ENCODE data around the gene UPF3A. TPM values are rescaled to one million over a fixed set of nuclear protein-coding genes. Genes with fewer than 3 reads are reported as not detected.

UPF3A gene
- total and polyA plus RNA-seq, 10 of the 15 experiments (the other 5 are each of a cell fraction or from before 2014, with no cell fraction given): 18.6 to 61.5 (median 43.3) TPM

DNA sequence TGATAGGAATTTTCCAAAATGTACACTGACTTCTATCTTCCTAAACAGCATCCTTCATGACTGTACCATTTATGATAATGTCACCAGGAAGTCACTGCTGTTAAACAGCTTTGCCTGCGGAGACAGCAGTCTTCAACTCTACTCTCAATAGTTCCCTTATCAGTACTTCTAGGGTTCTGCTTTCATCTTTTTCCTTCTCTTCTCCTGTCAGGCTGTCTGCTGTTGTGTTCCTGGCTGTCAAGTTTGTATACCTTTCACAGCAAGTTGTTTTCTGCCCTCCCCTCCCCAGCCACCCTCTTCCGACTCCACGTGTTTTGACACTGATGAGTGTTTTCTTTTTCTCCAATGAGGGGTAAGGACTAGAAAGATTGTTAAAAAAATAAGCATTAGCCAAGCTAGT lies 2.2 kb downstream of the UPF3A start:
- no peak for ATAC-seq
- POLR2A ChIA-PET: interaction anchor here (0.9 kb wide), 1 partner anchor 35 kb away, joined by 3 read pairs; no protein-coding TSS in a partner anchor
- peaks cover 6% of the 10 kb centered on the region for H3K4me1 ChIP-seq (ENCODE audit: control insufficient read depth, insufficient read depth, low read length)
- no TSS peak for BruUV-seq (replicated peaks)
- no peak overlapping the region for H3K9ac ChIP-seq (ENCODE audit: control insufficient read depth, insufficient read depth, low read length)
- WGBS (ENCODE audit: insufficient coverage, insufficient replicate concordance, low lambda C conversion rate, missing lambda C conversion rate): 100% methylated on average over 3 of the region's 3 CpGs
- no peaks in the 10 kb centered on the region for H3K27me3 ChIP-seq (replicated peaks in 1 of 2; ENCODE audit: control insufficient read depth in 2 of 2, insufficient read depth in 2 of 2, low read length in 1 of 2)
- peaks cover 29% of the 10 kb centered on the region for H3K79me2 ChIP-seq (ENCODE audit: control insufficient read depth, insufficient read depth, low read length)
- RAD21 ChIA-PET (ENCODE audit: unreplicated experiment): no interaction called here
- no peak for DNase-seq (ENCODE audit: low read depth, low spot score)
- H2AFZ ChIP-seq (ENCODE audit: control insufficient read depth, low read depth, low read length): no peak overlapping the region
- CTCF ChIA-PET: interaction anchor here (1.1 kb wide), 1 partner anchor 57 kb away, joined by 4 read pairs; no protein-coding TSS in a partner anchor
- peaks cover 4 to 11% of the 10 kb centered on the region in 2 experiments for H3K36me3 ChIP-seq (ENCODE audit: control insufficient read depth in 2 of 2, insufficient read depth in 2 of 2, low read length in 1 of 2)
- in situ Hi-C loops (cut with MboI): no loop called here
- H3K27ac ChIP-seq (ENCODE audit: control insufficient read depth, insufficient read depth): no peak overlapping the region
- no peak for FAIRE-seq
- H3K9me3 ChIP-seq (replicated peaks; ENCODE audit: control insufficient read depth, insufficient read depth, low read length): no peaks in the 10 kb centered on the region
- H4K20me1 ChIP-seq (ENCODE audit: control insufficient read depth, insufficient read depth): no peaks in the 10 kb centered on the region
- no peak for TF ChIP-seq CREM (IDR thresholded peaks at IDR 0.05; ENCODE audit: low read depth)
- TF ChIP-seq BRCA1 (IDR thresholded peaks at IDR 0.05; ENCODE audit: low read depth, low read length): no peak
- TF ChIP-seq, protein P1, sequence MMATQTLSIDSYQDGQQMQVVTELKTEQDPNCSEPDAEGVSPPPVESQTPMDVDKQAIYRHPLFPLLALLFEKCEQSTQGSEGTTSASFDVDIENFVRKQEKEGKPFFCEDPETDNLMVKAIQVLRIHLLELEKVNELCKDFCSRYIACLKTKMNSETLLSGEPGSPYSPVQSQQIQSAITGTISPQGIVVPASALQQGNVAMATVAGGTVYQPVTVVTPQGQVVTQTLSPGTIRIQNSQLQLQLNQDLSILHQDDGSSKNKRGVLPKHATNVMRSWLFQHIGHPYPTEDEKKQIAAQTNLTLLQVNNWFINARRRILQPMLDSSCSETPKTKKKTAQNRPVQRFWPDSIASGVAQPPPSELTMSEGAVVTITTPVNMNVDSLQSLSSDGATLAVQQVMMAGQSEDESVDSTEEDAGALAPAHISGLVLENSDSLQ (IDR thresholded peaks at IDR 0.05): no peak
- TF ChIP-seq EED (IDR thresholded peaks at IDR 0.05; ENCODE audit: low read depth): no peak
- SMC1A ChIA-PET (ENCODE audit: uncharacterized antibody, unreplicated experiment): interaction anchor here (1.0 to 1.8 kb wide), 4 partner anchors 28 to 57 kb away, joined by 3 to 5 read pairs (median 4); no protein-coding TSS in a partner anchor
- peak overlapping the region; percentile 66 for H3K4me2 ChIP-seq (ENCODE audit: control insufficient read depth, insufficient read depth)
- intact Hi-C loops (cut with micrococcal nuclease; ENCODE audit: unreplicated experiment): no loop called here
- peak overlapping the region; percentile 39; the same call in 1 of the 2 replicates for H3K4me3 ChIP-seq

DNA sequence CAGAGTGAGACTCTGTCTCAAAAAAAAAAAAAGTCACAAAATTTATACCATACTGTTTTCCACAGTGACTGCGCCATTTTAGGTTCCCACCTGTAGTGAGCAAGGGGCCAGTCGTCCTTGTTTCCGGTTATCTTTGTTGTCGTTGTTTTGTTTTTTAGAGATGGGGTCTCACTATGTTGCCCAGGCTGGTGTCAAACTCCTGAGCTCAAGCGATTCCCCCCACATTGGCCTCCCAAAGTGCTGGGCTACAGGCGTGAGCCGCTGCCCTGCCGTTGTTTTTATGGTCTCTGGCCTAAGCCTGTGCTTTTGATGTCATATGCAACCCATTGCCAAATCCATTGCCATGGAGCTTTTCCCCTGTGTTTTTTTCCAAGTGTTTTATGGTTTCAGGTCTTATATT lies 3.3 kb downstream of the UPF3A start:
- H3K36me3 ChIP-seq (ENCODE audit: control insufficient read depth in 2 of 2, insufficient read depth in 2 of 2, low read length in 1 of 2): peaks cover 4 to 9% of the 10 kb centered on the region in 2 experiments
- no peak for FAIRE-seq
- no peak for TF ChIP-seq ZNF207 (IDR thresholded peaks at IDR 0.05; ENCODE audit: borderline replicate concordance)
- TF ChIP-seq YY1 (IDR thresholded peaks at IDR 0.05; ENCODE audit: low read depth, low read length): no peak
- TF ChIP-seq MXI1 (IDR thresholded peaks at IDR 0.05; ENCODE audit: low read depth, low read length): no peak
- TF ChIP-seq, protein P2, sequence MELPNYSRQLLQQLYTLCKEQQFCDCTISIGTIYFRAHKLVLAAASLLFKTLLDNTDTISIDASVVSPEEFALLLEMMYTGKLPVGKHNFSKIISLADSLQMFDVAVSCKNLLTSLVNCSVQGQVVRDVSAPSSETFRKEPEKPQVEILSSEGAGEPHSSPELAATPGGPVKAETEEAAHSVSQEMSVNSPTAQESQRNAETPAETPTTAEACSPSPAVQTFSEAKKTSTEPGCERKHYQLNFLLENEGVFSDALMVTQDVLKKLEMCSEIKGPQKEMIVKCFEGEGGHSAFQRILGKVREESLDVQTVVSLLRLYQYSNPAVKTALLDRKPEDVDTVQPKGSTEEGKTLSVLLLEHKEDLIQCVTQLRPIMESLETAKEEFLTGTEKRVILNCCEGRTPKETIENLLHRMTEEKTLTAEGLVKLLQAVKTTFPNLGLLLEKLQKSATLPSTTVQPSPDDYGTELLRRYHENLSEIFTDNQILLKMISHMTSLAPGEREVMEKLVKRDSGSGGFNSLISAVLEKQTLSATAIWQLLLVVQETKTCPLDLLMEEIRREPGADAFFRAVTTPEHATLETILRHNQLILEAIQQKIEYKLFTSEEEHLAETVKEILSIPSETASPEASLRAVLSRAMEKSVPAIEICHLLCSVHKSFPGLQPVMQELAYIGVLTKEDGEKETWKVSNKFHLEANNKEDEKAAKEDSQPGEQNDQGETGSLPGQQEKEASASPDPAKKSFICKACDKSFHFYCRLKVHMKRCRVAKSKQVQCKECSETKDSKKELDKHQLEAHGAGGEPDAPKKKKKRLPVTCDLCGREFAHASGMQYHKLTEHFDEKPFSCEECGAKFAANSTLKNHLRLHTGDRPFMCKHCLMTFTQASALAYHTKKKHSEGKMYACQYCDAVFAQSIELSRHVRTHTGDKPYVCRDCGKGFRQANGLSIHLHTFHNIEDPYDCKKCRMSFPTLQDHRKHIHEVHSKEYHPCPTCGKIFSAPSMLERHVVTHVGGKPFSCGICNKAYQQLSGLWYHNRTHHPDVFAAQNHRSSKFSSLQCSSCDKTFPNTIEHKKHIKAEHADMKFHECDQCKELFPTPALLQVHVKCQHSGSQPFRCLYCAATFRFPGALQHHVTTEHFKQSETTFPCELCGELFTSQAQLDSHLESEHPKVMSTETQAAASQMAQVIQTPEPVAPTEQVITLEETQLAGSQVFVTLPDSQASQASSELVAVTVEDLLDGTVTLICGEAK (IDR thresholded peaks at IDR 0.05; ENCODE audit: borderline replicate concordance): no peak
- no peak for TF ChIP-seq CHD1 (IDR thresholded peaks at IDR 0.05; ENCODE audit: low read depth, low read length)
- TF ChIP-seq RBBP5 (conservative IDR thresholded peaks at IDR 0.05): no peak
- no peak for TF ChIP-seq CBX5 (IDR thresholded peaks at IDR 0.05; ENCODE audit: low read depth)

More for the DNA sequence above, 3.3 kb downstream of the UPF3A start:
- Histone ChIP-seq H3K9me3 (replicated peaks; ENCODE audit: control insufficient read depth, insufficient read depth, low read length) (no peaks in the 10 kb centered on the region), H2AFZ (ENCODE audit: control insufficient read depth, low read depth, low read length) (no peak overlapping the region), H3K4me2 (ENCODE audit: control insufficient read depth, insufficient read depth) (no peak overlapping the region; the same call in 1 of the 2 replicates), H3K27ac (ENCODE audit: control insufficient read depth, insufficient read depth) (no peak overlapping the region), H3K4me1 (ENCODE audit: control insufficient read depth, insufficient read depth, low read length) (peaks cover 6% of the 10 kb centered on the region), H3K27me3 (replicated peaks in 1 of 2; ENCODE audit: control insufficient read depth in 2 of 2, insufficient read depth in 2 of 2, low read length in 1 of 2) (no peaks in the 10 kb centered on the region), H3K9ac (ENCODE audit: control insufficient read depth, insufficient read depth, low read length) (no peak overlapping the region), H3K79me2 (ENCODE audit: control insufficient read depth, insufficient read depth, low read length) (peaks cover 29% of the 10 kb centered on the region), H3K4me3 (no peak overlapping the region), H4K20me1 (ENCODE audit: control insufficient read depth, insufficient read depth) (no peaks in the 10 kb centered on the region)
- SMC1A ChIA-PET (ENCODE audit: uncharacterized antibody, unreplicated experiment): interaction anchor here (1.3 to 1.8 kb wide), 2 partner anchors 28 to 33 kb away, joined by 5 read pairs; no protein-coding TSS in a partner anchor
- ATAC-seq (no peak), DNase-seq (ENCODE audit: low read depth, low spot score) (no peak)
- CTCF ChIA-PET: no interaction called here
- RAD21 ChIA-PET (ENCODE audit: unreplicated experiment): no interaction called here
- in situ Hi-C loops (cut with MboI) (no loop called here), intact Hi-C loops (cut with micrococcal nuclease; ENCODE audit: unreplicated experiment) (no loop called here)
- WGBS (ENCODE audit: insufficient coverage, insufficient replicate concordance, low lambda C conversion rate, missing lambda C conversion rate): 98% methylated on average over 8 of the region's 8 CpGs
- POLR2A ChIA-PET: no interaction called here
- BruUV-seq (replicated peaks): no TSS peak

Data from GM12878 (cell line).